ENCODE data around the gene SH2D4B.
A peak's percentile ranks its signal among the peaks of the same experiment; 100 is the strongest.

Gene SH2D4B

GRCh38 chr10:80498833-80499741 lies 38.6 kb upstream of the SH2D4B start:
- in situ Hi-C loops (cut with HindIII; ENCODE audit: low pct_unique_long_range_greater_than_20kb, low sequenced_read_pairs): no loop called here
- DNase-seq (ENCODE audit: low read depth in 1 of 2, low spot score in 1 of 2): peak in 1 of 2 experiments; percentile 53
- no peak for TF ChIP-seq JUND (IDR thresholded peaks at IDR 0.05; ENCODE audit: low read depth)

GRCh38 chr10:80500572-80501380 lies 36.9 kb upstream of the SH2D4B start:
- in situ Hi-C loops (cut with HindIII; ENCODE audit: low pct_unique_long_range_greater_than_20kb, low sequenced_read_pairs): no loop called here
- no peak for DNase-seq (ENCODE audit: low read depth in 1 of 2, low spot score in 1 of 2)
- TF ChIP-seq JUND (IDR thresholded peaks at IDR 0.05; ENCODE audit: low read depth): no peak

GRCh38 chr10:80501381-80501912 lies 36.3 kb upstream of the SH2D4B start:
- no peak for TF ChIP-seq JUND (IDR thresholded peaks at IDR 0.05; ENCODE audit: low read depth)
- in situ Hi-C loops (cut with HindIII; ENCODE audit: low pct_unique_long_range_greater_than_20kb, low sequenced_read_pairs): no loop called here
- DNase-seq (ENCODE audit: low read depth in 1 of 2, low spot score in 1 of 2): no peak

- no peak for DNase-seq (ENCODE audit: low read depth in 1 of 2, low spot score in 1 of 2)
- in situ Hi-C loops (cut with HindIII; ENCODE audit: low pct_unique_long_range_greater_than_20kb, low sequenced_read_pairs): no loop called here
- no peak for TF ChIP-seq JUND (IDR thresholded peaks at IDR 0.05; ENCODE audit: low read depth)
Measured at GRCh38 chr10:80501913-80502521, 35.7 kb upstream of the SH2D4B start.

- no peak for TF ChIP-seq JUND (IDR thresholded peaks at IDR 0.05; ENCODE audit: low read depth)
- DNase-seq (ENCODE audit: low read depth in 1 of 2, low spot score in 1 of 2): no peak
- in situ Hi-C loops (cut with HindIII; ENCODE audit: low pct_unique_long_range_greater_than_20kb, low sequenced_read_pairs): no loop called here
Measured at GRCh38 chr10:80502621-80503583, 34.8 kb upstream of the SH2D4B start.

GRCh38 chr10:80503584-80504157 lies 34.0 kb upstream of the SH2D4B start:
- TF ChIP-seq JUND (IDR thresholded peaks at IDR 0.05; ENCODE audit: low read depth): no peak
- DNase-seq (ENCODE audit: low read depth in 1 of 2, low spot score in 1 of 2): no peak
- in situ Hi-C loops (cut with HindIII; ENCODE audit: low pct_unique_long_range_greater_than_20kb, low sequenced_read_pairs): no loop called here

- no peak for TF ChIP-seq JUND (IDR thresholded peaks at IDR 0.05; ENCODE audit: low read depth)
- in situ Hi-C loops (cut with HindIII; ENCODE audit: low pct_unique_long_range_greater_than_20kb, low sequenced_read_pairs): no loop called here
Measured at GRCh38 chr10:80504158-80504811, 33.4 kb upstream of the SH2D4B start.

GRCh38 chr10:80504897-80505465 lies 32.7 kb upstream of the SH2D4B start:
- in situ Hi-C loops (cut with HindIII; ENCODE audit: low pct_unique_long_range_greater_than_20kb, low sequenced_read_pairs): no loop called here
- DNase-seq (ENCODE audit: low read depth in 1 of 2, low spot score in 1 of 2): no peak
- TF ChIP-seq JUND (IDR thresholded peaks at IDR 0.05; ENCODE audit: low read depth): no peak

More at GRCh38 chr10:80504158-80504811, 33.4 kb upstream of the SH2D4B start:
- no peak for DNase-seq (ENCODE audit: low read depth in 1 of 2, low spot score in 1 of 2)

- in situ Hi-C loops (cut with HindIII; ENCODE audit: low pct_unique_long_range_greater_than_20kb, low sequenced_read_pairs): no loop called here
- DNase-seq (ENCODE audit: low read depth in 1 of 2, low spot score in 1 of 2): peak in 1 of 2 experiments; percentile 44
- no peak for TF ChIP-seq JUND (IDR thresholded peaks at IDR 0.05; ENCODE audit: low read depth)
Measured at GRCh38 chr10:80506189-80506575, 31.5 kb upstream of the SH2D4B start.

GRCh38 chr10:80506836-80507487 lies 30.7 kb upstream of the SH2D4B start:
- no peak for TF ChIP-seq JUND (IDR thresholded peaks at IDR 0.05; ENCODE audit: low read depth)
- DNase-seq (ENCODE audit: low read depth in 1 of 2, low spot score in 1 of 2): no peak
- in situ Hi-C loops (cut with HindIII; ENCODE audit: low pct_unique_long_range_greater_than_20kb, low sequenced_read_pairs): no loop called here
